ENCODE results near the gene SPTBN1.

DNA sequence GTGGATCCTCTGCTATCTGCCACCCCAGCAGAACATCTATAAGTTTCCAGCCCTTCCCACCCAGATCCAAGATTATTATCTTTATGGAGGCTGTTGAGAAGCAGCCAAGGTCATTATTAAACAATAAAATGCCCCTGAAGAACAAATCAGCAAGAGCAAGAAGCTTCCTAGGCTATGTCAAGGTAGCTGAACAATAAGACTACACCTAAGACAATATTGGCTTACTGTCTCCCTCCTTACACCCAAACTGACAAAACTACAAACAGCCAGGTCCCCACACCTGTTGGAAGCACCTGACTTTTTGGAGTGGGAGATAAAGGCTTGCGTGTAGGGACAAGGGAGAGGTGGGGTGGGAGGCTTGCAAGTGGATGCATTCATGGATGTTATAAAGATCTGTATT, 128.5 kb downstream of the SPTBN1 start:
- TF ChIP-seq CTCF (conservative IDR thresholded peaks at IDR 0.05; ENCODE audit: low read depth in 2 of 2) (no peak), POLR2AphosphoS5 (IDR thresholded peaks at IDR 0.05; ENCODE audit: low read depth) (no peak), EZH2 (IDR thresholded peaks at IDR 0.05; ENCODE audit: low read depth, unreplicated experiment) (no peak), EZH2phosphoT487 (IDR thresholded peaks at IDR 0.05; ENCODE audit: unreplicated experiment) (no peak), JUNB (IDR thresholded peaks at IDR 0.05; ENCODE audit: unreplicated experiment) (no peak), CREB1 (CRISPR knock-in tag; IDR thresholded peaks at IDR 0.05; ENCODE audit: low read depth) (no peak), ZNF331 (CRISPR knock-in tag; IDR thresholded peaks at IDR 0.05; ENCODE audit: low read depth) (no peak)
- TF ChIP-seq, protein P1, sequence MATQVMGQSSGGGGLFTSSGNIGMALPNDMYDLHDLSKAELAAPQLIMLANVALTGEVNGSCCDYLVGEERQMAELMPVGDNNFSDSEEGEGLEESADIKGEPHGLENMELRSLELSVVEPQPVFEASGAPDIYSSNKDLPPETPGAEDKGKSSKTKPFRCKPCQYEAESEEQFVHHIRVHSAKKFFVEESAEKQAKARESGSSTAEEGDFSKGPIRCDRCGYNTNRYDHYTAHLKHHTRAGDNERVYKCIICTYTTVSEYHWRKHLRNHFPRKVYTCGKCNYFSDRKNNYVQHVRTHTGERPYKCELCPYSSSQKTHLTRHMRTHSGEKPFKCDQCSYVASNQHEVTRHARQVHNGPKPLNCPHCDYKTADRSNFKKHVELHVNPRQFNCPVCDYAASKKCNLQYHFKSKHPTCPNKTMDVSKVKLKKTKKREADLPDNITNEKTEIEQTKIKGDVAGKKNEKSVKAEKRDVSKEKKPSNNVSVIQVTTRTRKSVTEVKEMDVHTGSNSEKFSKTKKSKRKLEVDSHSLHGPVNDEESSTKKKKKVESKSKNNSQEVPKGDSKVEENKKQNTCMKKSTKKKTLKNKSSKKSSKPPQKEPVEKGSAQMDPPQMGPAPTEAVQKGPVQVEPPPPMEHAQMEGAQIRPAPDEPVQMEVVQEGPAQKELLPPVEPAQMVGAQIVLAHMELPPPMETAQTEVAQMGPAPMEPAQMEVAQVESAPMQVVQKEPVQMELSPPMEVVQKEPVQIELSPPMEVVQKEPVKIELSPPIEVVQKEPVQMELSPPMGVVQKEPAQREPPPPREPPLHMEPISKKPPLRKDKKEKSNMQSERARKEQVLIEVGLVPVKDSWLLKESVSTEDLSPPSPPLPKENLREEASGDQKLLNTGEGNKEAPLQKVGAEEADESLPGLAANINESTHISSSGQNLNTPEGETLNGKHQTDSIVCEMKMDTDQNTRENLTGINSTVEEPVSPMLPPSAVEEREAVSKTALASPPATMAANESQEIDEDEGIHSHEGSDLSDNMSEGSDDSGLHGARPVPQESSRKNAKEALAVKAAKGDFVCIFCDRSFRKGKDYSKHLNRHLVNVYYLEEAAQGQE (IDR thresholded peaks at IDR 0.05; ENCODE audit: unreplicated experiment): no peak
- TF ChIP-seq, protein P2, sequence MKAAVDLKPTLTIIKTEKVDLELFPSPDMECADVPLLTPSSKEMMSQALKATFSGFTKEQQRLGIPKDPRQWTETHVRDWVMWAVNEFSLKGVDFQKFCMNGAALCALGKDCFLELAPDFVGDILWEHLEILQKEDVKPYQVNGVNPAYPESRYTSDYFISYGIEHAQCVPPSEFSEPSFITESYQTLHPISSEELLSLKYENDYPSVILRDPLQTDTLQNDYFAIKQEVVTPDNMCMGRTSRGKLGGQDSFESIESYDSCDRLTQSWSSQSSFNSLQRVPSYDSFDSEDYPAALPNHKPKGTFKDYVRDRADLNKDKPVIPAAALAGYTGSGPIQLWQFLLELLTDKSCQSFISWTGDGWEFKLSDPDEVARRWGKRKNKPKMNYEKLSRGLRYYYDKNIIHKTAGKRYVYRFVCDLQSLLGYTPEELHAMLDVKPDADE (IDR thresholded peaks at IDR 0.05): no peak
- TF ChIP-seq, protein P3, sequence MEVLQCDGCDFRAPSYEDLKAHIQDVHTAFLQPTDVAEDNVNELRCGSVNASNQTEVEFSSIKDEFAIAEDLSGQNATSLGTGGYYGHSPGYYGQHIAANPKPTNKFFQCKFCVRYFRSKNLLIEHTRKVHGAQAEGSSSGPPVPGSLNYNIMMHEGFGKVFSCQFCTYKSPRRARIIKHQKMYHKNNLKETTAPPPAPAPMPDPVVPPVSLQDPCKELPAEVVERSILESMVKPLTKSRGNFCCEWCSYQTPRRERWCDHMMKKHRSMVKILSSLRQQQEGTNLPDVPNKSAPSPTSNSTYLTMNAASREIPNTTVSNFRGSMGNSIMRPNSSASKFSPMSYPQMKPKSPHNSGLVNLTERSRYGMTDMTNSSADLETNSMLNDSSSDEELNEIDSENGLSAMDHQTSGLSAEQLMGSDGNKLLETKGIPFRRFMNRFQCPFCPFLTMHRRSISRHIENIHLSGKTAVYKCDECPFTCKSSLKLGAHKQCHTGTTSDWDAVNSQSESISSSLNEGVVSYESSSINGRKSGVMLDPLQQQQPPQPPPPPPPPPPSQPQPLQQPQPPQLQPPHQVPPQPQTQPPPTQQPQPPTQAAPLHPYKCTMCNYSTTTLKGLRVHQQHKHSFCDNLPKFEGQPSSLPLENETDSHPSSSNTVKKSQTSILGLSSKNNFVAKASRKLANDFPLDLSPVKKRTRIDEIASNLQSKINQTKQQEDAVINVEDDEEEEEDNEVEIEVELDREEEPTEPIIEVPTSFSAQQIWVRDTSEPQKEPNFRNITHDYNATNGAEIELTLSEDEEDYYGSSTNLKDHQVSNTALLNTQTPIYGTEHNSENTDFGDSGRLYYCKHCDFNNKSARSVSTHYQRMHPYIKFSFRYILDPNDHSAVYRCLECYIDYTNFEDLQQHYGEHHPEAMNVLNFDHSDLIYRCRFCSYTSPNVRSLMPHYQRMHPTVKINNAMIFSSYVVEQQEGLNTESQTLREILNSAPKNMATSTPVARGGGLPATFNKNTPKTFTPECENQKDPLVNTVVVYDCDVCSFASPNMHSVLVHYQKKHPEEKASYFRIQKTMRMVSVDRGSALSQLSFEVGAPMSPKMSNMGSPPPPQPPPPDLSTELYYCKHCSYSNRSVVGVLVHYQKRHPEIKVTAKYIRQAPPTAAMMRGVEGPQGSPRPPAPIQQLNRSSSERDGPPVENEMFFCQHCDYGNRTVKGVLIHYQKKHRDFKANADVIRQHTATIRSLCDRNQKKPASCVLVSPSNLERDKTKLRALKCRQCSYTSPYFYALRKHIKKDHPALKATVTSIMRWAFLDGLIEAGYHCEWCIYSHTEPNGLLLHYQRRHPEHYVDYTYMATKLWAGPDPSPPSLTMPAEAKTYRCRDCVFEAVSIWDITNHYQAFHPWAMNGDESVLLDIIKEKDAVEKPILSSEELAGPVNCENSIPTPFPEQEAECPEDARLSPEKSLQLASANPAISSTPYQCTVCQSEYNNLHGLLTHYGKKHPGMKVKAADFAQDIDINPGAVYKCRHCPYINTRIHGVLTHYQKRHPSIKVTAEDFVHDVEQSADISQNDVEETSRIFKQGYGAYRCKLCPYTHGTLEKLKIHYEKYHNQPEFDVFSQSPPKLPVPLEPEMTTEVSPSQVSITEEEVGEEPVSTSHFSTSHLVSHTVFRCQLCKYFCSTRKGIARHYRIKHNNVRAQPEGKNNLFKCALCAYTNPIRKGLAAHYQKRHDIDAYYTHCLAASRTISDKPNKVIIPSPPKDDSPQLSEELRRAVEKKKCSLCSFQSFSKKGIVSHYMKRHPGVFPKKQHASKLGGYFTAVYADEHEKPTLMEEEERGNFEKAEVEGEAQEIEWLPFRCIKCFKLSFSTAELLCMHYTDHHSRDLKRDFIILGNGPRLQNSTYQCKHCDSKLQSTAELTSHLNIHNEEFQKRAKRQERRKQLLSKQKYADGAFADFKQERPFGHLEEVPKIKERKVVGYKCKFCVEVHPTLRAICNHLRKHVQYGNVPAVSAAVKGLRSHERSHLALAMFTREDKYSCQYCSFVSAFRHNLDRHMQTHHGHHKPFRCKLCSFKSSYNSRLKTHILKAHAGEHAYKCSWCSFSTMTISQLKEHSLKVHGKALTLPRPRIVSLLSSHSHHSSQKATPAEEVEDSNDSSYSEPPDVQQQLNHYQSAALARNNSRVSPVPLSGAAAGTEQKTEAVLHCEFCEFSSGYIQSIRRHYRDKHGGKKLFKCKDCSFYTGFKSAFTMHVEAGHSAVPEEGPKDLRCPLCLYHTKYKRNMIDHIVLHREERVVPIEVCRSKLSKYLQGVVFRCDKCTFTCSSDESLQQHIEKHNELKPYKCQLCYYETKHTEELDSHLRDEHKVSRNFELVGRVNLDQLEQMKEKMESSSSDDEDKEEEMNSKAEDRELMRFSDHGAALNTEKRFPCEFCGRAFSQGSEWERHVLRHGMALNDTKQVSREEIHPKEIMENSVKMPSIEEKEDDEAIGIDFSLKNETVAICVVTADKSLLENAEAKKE (CRISPR knock-in tag; IDR thresholded peaks at IDR 0.05): no peak

Measured in GM23338 (cell line).